ENCODE data around the gene KDM6A.
"Not testable (repeated sequence)": the region's sequence is repeated elsewhere in the genome, so short reads cannot be mapped to it uniquely, and the experiment has no call there.

KDM6A gene

DNA sequence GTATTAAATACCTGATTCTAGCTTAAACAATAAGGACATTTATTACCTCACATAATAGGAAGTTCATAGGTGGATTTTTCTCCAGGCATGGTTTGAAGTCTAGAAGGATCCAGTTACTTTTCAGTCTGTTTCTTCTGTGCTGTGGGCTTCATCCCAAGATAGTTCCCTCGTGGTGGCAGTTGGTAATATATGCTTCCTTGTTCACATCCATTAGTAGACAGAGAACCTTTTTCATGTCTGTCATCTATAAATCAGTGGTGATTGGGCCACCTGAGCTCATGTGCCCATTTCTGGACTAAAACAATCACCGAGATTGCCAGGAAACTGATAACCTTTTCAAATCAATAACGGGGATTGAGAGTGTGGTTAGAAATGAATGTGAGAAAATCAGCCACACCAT is 97.7 kb downstream of the KDM6A start:
- DNase-seq = no peak

DNA sequence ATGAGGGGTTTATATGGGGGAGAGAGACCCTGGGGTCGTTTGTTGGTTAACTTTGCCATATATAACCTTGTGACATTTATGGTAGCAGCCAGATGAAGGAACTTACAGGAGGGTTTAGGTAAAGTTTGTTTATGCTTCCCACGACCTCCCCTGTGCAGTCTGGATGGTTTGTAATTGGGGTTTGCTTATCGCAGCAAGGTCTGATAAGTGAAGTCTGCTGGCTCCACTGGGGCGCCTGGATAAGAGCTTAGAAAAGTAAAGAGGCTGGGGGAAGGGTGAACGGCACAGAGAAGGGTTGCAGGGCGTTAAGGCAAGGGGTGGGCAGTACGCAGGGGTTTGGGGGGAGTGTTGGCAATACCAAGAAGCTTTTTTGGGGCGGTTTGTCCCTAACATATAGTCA is 98.7 kb downstream of the KDM6A start:
- DNase-seq = no peak

DNA sequence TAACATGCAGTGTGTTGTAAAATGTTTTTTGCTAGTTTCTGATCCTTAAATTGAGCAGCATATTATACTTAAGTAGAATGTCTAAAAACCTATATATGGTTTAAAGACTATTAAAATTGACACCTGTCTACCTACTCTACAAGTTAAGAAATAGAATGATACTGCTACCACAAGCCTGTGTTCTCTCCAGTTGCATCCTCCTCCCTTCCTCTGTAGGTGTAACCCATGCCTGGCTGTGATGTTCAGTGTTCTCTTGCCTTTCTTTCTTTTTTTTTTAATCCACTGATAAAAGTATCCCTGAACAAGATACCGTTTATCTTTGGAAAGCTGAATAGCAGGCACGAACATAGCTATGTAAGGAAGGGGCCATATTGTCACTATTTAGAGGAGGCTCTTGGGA is 99.1 kb downstream of the KDM6A start:
- DNase-seq = no peak

DNA sequence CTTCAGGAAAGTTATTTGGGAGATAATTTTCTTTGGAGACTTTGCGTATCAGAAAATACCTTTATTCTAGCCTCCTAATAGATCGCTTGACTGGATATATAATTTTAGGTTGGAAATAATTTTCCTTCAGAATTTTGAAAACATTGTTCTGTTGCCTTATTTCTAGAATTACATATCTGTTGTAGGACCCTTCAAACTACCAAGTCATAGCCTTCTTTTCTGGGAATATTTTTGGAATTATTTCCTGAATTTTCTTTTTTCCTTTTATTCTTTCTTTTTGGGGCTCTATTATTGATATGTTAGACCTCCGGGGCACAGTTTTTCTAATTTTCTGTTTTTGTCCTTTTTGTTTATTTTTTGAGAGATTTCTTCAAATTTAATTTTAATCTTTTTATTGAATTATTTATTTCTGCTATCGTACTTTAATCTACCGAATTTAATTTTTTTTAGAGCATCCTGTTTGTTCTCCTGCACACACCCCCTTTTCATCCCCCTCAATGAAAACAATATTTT is 100.5 kb downstream of the KDM6A start:
- no peak for DNase-seq

DNA sequence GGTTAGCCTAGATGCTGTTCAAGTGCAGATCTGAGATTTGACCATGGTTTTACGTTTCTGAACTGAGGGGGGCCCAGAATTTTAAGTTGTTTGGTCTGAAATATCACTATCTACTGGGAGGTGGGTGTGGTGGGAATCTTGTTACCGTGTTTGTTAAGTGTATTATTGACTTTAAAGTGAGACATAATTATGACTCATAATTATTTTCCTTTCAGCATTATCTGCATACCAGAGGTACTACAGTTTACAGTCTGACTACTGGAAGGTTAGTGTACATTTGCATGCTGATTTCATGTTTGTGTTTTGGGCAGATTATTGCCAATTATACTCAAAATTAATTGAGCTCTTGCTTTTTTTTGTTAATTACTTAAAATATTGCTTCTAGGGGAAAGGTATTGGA is 101.5 kb downstream of the KDM6A start:
- DNase-seq = no peak

DNA sequence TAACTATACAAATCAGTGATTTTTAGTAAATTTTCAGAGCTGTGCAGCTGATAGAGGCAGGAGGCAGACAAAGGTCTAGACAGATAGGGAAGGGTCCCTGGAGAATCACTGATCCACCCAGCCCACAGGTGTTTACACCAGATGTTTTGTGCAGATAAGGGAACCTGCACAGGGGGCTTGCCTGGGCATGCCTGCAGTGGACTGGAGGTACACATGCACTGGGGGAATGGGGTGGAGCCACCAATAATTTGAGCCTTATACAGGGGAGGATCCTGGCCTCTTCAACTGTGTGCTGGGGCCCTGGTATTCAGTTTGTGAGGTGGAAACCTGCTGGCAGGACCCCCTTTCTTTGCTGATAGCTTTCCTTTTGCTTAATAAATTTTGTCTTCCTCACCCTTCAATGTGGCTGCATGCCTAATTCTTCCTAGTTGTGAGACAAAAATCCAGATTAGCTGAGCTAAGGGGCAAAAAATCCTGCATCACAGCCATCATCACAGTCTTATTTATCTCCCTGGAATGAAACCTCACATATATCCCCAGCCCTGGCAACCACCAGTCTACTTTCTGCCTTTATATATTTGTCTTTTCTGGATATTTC is 102.8 kb downstream of the KDM6A start:
- DNase-seq = no peak

DNA sequence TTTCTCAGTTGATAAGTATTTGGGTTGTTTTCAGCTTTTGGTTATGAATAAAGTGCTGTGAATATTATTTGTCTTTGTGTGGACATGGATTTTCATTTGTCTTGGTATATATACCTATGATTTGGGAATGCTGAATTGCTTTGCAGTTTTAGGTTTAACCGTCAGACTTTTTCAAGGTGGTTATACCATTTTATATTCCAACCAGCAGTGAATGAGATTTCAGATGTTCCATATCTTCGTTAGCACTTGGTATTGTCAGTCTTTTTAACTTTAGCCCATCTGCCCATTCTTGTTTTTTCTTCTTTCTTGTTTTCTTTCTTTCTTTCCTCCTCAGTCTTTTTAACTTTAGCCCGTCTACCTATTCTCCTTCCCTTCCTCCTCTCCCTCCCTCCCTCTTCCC is 106.0 kb downstream of the KDM6A start:
- DNase-seq = no peak

DNA sequence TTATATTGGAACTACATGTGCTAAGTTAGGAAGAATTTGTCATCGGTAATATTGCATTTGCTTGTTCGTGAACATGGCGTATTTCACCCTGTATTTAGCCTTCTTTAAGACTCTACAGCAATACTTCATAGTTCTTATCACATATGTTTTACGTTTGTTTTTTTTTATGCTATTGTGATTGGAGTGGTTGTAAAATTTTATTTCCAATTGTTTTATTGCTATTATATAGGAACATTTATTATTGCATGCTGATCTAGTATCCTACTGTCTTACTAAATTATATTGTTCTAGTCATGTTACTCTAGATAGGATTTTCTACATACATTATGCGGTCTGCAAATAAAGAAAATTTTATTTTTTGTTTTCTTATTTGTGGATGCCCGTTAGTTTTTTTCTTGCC is 107.4 kb downstream of the KDM6A start:
- no peak for DNase-seq

DNA sequence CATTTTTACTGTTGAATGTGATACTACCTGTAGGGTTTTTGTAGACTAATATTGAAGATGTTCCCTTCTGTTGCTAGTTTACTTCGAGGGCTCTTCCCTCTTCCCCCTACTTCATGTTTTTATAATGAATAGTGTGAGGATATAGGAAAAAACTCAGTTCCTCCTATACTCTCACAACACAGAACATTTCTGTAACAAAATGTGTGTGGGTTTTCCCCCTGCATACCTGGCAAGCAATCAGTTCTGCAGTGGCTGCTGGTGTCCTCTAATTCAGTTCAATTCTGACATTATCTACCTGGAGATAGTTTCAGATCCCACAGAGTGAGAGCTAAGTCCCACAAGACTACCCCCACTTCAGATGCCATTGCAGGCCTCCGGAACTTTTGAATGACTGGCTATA is 107.9 kb downstream of the KDM6A start:
- no peak for DNase-seq

DNA sequence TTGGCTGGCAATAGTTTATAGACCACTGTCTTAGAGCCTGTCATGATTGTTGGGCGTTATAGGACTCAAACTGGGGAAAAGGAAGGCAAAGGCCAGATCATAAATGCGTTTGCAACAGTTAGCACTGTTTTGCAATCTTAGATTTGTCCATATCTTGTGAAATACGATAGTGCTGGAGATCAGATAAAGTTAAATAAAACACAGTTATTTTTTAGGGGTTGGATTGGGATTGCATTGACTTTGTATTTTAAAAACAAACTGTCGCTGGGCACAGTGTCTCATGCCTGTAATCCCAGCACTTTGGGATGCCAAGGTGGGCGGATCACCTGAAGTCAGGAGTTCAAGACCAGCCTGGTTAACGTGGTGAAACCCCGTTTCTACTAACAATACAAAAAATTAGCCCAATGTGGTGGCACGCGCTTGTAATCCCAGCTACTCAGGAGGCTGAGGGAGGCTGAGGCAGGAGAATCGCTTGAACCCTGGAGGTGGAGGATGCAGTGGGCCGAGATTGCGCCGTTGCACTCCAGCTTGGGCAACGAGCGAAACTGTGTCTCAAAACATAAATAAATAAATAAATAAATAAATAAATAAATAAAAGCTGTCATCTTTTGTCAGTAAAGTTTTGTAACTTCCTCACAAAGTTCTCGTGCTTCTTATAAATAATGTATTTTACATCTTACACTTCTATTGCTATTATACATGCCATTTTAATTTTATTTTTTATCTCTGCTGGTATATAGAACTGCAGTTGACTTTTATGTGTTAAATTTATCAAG is 117.2 kb downstream of the KDM6A start:
- DNase-seq = no peak

DNA sequence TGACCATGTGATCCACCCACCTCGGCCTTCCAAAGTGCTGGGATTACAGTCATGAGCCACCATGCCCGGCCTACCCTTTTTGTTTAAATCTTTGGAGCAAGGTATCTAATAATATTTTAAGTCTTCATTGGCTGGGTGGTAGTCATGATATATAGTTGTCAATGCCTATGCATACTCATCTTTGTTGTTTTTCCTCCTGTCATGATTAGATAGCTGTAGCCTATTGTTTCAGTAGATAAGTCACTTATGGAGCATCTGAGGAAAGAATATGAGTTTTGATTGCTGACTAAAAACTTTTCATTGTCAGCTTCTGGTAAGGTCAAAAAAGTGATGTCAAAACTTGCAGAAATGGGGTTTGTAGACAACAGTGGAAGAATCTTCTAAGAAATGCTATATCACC is 119.8 kb downstream of the KDM6A start:
- DNase-seq = no peak

DNA sequence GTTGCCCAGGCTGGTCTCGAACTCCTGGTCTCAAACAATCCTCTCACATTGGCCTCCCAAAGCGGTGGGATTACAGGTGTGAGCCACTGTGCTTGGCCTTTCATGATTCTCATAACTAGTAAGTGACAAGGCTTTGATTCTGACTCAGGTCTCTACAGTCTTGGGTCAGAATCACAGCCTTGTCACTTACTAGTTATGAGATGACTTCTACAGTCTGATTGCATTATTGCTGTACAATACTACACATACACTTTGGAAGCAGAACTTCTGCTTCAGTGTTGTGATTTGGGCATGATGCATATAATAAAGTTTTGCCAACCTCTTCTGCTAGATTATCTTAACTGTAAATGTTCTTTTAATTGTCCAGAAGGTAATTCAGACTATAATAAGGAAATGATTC is 123.3 kb downstream of the KDM6A start:
- no peak for DNase-seq

DNA sequence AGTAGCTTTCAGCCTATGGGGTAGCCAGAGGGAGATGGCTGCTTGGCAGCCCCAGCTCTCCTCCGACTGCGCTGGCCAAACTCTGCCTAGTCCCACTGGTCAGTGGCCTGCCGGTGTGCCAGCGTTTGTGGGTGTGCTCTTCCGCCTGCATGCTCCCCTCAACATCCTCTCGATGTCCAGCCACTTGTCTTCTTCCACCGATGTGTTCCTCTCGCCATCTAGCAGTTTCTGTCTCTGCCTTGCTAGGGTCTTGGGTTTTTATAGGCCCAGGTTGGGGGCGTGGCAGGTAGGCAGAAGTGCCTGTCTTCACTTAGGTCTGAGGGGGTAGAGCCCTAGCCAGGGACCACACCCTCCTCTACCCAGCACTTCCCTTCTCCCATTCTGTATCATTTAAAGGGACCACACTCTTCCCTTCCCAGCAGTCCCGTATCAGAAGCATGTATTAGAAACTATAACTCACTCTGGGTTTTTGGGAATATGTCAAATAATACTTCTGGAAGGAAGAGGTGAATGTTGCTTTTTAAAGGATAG is 124.4 kb downstream of the KDM6A start:
- no peak for DNase-seq

DNA sequence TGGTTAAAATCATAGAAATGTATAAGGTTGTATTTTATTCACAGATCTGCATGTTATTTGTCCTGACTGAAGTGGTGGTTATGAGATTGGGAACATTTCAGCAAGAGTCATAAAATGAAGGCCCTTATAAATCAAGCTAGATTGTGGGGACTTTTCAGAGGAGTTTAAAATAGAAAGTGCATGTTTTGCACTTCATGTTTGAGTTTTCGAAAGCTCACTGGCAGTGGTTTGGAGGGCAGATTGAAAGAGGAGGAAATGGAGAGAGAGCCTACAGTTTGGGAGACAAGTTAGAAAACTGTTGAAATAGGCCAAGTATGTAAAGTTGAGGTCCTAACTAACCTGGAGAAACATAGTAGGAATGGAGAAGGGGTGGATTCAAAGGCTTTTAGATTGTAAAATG is 124.9 kb downstream of the KDM6A start:
- no peak for DNase-seq

DNA sequence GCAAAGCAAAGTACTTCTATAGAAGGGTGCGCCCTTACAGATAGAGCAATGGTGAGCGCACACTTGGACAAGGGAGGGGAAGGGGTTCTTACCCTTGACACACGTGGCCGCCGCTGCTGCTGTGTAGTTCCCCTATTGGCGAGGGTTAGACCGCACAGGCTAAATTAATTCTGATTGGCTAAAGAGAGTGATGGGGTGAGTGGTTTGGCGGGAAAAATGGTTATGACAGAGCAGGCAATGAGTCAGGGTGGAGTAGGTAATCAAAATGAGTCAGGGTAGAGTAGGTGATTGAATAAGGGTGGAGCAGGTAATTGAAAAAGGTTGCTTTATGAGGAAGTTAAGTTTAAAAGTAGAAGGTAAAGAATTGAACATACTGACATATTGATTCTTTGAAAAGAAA is 126.2 kb downstream of the KDM6A start:
- DNase-seq = peak; percentile 12

DNA sequence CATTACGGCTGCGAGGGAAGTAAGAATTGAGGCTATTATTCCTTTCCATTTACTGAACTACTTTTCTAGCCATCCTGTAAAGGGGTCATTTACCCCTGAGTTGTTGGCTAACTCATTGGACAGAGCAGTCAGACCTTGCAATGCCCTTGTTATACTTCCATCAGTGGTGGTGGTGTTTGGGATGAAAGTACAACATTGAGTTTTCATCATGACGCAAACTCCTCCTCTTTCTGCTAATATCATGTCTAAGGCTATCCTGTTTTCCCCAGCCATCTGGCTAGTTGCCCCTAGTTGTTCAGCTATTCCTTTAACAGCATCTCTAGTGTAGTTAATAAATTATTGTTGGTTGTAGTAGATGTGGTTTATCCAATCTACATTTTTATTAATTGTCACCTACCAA is 126.9 kb downstream of the KDM6A start:
- DNase-seq = not testable (repeated sequence)

DNA sequence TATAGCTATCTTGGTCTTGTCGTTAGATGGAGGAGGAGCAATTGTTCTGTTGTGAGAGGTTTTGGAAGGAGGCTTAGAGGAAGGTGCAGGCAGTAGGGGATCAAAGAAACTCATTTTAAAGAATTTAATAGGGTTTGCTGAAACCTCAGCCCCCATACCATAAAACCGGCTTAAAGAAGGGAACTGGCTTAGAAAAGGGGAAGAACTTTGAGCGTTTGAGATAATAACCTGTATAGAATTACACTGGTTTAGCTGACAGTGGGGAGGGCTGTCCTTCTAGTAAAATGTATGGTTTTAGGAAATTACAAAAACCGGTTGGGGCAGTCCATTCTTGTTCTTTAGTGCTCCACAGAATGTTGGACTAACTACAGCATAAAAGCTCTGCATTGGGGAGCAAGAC is 128.1 kb downstream of the KDM6A start:
- no peak for DNase-seq

DNA sequence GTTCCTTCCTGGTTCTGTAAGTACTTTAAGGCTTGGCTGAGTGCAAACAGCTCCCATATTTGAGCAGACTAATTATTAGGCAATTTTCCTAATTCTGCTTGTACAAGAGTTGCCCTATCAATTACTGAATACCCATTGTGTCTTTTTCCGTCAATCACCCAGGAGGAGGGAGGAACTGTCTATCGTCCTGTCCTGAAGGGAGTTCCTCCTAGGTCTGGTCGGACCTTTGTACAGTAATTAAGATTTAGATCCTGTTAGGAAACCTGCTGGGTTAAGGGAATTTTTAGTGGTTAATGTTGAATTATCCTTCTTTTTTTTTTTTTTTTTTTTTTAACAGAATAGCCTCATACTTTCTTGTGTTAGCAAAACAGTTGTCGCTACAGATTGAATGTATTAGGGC is 130.1 kb downstream of the KDM6A start:
- no peak for DNase-seq

DNA sequence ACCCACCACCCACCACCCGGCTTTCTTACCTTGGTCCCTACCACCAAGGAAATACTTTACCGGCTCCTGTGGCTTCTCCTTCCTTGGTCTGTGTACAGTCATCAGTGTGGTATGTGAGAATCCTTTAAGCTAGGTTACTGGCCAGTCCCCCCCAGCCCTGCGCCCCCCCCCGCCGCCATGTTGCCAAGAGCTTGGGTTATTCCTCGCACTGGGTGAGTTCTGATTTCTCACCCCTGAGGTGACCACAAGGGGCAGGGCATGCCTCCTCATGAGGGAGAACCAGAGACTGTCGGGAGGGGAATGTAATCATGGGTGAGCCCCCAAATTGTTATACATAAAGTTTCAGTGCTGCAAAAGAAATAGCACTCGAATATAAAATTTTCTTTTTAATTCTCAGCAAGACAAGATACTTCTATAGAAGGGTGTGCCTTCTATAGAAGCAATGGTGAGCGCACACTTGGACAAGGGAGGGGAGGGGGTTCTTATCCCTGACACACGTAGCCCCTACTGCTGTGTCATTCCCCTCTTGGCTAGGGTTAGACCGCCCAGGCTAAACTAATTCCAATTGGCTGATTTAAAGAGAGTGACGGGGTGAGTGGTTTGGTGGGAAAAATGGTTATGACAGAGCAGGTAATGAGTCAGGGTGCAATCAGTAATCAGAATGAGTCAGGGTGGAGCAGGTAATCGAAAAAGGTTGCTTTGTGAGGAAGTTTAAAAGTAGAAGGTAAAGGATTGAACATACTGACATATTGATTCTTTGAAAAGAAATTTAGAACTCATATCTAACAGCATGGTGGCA is 133.2 kb downstream of the KDM6A start:
- DNase-seq = peak; percentile 1

DNA sequence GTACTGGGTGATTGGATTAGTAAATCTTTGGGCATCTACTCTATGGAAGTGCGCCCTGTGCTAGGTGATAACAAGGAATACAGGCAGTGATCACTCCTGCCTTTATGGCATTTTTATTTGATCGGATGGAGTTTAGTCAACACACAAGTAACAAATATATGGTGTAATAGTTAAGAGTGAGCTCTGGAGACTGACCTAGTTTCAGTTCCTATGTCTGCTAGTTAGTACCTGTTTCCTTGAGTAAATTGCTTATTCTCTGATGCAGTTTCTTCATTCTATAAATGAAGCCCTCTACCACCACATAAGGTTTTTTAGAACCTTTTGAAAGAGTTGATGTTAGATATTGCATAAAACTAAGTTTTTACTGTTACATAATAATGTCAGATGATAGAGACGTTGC is 134.6 kb downstream of the KDM6A start:
- no peak for DNase-seq

DNA sequence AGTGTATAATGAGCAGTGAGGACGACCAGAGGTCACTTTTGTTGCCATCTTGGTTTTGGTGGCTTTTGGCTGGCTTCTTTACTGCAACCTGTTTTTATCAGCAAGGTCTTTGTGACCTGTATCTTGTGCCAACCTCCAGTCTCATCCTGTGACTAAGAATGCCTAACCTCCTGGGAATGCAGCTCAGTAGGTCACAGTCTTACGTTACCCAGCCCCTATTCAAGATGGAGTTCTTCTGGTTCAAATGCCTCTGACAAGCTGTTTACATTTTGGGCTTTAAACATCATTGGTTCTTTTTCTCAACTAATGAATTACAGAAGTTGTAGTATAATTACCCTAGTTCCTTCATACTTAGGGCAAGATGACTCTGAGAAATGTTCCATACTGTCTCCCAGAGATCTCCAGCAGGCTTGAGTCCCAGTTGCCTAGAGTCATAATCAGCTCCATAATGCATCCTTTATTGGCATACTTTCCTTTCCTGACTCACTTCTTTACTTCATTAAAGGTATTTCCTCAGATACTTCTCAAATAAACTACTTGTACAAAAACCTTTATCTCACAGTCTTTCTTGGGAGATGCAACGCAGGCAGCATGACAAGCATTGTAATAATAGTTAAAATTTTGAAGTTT is 136.5 kb downstream of the KDM6A start:
- DNase-seq = no peak

DNA sequence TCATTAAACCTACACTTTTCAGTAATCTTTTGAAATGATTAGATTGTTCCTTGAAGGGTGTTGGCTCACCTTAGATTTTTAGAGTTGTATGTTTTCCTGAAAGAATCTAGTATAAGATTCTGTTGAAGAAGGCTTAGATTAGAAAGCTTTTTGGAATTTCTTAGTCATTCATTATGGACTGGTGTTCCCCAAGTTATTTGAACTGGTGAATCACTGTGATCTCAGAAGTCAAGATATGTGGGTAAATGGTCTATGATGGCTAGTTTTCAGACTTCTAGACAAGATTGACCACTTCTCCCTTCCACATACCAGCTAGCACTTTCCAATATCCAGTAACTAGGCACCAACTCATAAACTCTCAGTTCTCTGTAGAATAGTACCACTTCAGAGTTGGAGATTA is 138.1 kb downstream of the KDM6A start:
- no peak for DNase-seq

DNA sequence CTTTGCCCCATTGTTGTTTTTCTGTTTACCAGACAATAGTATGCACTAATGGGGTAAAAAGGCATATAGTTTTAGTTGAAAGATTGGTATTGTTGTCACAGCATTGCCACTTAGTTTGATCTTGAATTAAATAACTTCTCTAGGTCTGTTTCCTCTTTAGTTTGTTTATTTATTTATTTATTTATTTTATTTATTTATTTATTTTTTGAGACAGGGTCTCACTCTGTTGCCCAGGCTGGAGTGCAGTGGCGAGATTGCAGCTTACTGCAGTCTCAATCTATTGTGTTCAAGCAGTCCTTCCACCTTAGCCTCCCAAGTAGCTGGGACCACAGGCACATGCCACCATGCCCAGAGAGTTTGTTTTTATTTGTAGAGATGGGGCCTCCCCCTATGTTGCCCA is 138.6 kb downstream of the KDM6A start:
- DNase-seq = no peak

Data from stimulated activated naive CD4-positive, alpha-beta T cell treated with Interleukin-2 at 50 U/mL for 16 hours (primary cell).